Breast epithelium (tissue), 4 donors: ENCODE measurements around the gene COQ9. TPM values are rescaled to one million over a fixed set of nuclear protein-coding genes. Genes with fewer than 3 reads are reported as not detected.

ENCODE experiments used
- DNase-seq, 2 donors: peaks; one replicate each; pipeline ENCODE4 v3.0.0-alpha.2; 2019; ENCODE audit warnings: low spot score in 2 of 2
- H3K27ac ChIP-seq, 2 donors: fragments of 200-600 bp; sonication (generic) in 1 of 2; one replicate each; pipeline ENCODE4 v1.5.1; 2016 to 2019; ENCODE audit warnings: mild to moderate bottlenecking in 1 of 2
- H3K27me3 ChIP-seq, 2 donors: fragments of 200-600 bp; sonication (generic) in 1 of 2; one replicate each; pipeline versions ENCODE4 v1.5.1 to v1.6.0; 2017 to 2019; ENCODE audit warnings: control low read depth in 1 of 2, mild to moderate bottlenecking in 1 of 2
- H3K36me3 ChIP-seq: fragments of 200-600 bp; one replicate; pipeline ENCODE4 v1.5.1; 2019
- H3K4me1 ChIP-seq, 2 donors: fragments of 200-600 bp; sonication (generic); one replicate each; pipeline ENCODE4 v1.5.1; 2016 to 2019; ENCODE audit warnings: control low read depth in 1 of 2
- H3K4me3 ChIP-seq, 3 donors: fragments of 200-600 bp; sonication (generic); 1 replicate in 2 of 3; 2 replicates in 1 of 3; pipeline ENCODE4 v1.5.1; 2016 to 2019; ENCODE audit warnings: mild to moderate bottlenecking in 3 of 3, moderate library complexity in 2 of 3
- H3K9me3 ChIP-seq, 2 donors: fragments of 200-600 bp; sonication (generic) in 1 of 2; one replicate each; pipeline ENCODE4 v1.5.1; 2016 to 2019; ENCODE audit warnings: control low read depth in 1 of 2
- POLR2A ChIP-seq: fragments of 450-650 bp; IDR thresholded peaks from one replicate; pipeline ENCODE4 v1.6.1; 2016; ENCODE audit warnings: antibody characterized with exemption, mild to moderate bottlenecking, moderate library complexity
- POLR2AphosphoS5 ChIP-seq, 3 donors: sonication (generic); formaldehyde crosslinking; IDR thresholded peaks; one replicate each; pipeline ENCODE4 v1.6.1; 2017; ENCODE audit warnings: antibody characterized with exemption in 3 of 3
- intact Hi-C: fragments of 100-400 bp; cut with DNase I; formaldehyde crosslinking; loops from one replicate; pipeline ENCODE4 v1.15.1; 2023; ENCODE audit warnings: low total_unique reads
- total RNA-seq, 3 donors: library from RNA; depleted of rRNA; stranded (reverse); fragments of >200 nt; gene quantifications; one replicate each; pipeline ENCODE4 v1.1.0, GENCODE V29; 2016
- TF ChIP-seq, protein P1 (sequence below), 3 donors: fragments of 450-650 bp; IDR thresholded peaks; one replicate each; pipeline ENCODE4 v1.5.1; 2016 to 2017; ENCODE audit warnings: antibody characterized with exemption in 3 of 3, mild to moderate bottlenecking in 3 of 3, moderate library complexity in 3 of 3

COQ9 gene
- total RNA-seq, 3 donors from 2014 or later = 36.0 to 42.6 (median 40.7) TPM

DNA sequence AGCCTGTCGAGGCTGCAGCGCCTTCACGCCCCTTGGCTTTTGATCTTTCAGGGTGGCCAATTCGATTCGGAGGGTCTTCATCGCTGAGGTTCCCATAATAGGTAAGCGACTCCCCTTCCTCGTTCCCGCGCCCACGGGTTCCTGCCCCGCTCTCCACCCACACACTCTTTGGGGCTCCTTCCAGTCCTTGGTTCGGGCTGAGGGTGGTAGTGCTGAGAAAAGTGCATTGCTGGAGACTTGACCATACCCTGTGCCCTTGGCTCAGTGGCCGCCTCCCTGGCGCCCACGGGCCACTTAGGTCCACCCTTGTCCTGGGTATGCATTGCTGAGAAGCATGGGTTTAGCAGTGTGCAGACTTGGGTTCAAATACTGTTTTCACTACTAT lies 15.7 kb downstream of the COQ9 start:
- intact Hi-C loops = no loop called here
- Histone ChIP-seq H3K4me1 (peaks cover 0 to 17% of the 10 kb centered on the region in 2 donors), H3K27me3 (no peaks in the 10 kb centered on the region), H3K27ac (peak overlapping the region; percentile 90 to 93), H3K9me3 (no peaks in the 10 kb centered on the region), H3K36me3 (peaks cover under 1% of the 10 kb centered on the region), H3K4me3 (peak overlapping the region; percentile 98 to 100 (median 99))
- DNase-seq = no peak
- TF ChIP-seq POLR2AphosphoS5 (IDR thresholded peaks at IDR 0.05) (no peak), POLR2A (no peak)
- TF ChIP-seq, protein P1, sequence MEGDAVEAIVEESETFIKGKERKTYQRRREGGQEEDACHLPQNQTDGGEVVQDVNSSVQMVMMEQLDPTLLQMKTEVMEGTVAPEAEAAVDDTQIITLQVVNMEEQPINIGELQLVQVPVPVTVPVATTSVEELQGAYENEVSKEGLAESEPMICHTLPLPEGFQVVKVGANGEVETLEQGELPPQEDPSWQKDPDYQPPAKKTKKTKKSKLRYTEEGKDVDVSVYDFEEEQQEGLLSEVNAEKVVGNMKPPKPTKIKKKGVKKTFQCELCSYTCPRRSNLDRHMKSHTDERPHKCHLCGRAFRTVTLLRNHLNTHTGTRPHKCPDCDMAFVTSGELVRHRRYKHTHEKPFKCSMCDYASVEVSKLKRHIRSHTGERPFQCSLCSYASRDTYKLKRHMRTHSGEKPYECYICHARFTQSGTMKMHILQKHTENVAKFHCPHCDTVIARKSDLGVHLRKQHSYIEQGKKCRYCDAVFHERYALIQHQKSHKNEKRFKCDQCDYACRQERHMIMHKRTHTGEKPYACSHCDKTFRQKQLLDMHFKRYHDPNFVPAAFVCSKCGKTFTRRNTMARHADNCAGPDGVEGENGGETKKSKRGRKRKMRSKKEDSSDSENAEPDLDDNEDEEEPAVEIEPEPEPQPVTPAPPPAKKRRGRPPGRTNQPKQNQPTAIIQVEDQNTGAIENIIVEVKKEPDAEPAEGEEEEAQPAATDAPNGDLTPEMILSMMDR (IDR thresholded peaks at IDR 0.05) = no peak

DNA sequence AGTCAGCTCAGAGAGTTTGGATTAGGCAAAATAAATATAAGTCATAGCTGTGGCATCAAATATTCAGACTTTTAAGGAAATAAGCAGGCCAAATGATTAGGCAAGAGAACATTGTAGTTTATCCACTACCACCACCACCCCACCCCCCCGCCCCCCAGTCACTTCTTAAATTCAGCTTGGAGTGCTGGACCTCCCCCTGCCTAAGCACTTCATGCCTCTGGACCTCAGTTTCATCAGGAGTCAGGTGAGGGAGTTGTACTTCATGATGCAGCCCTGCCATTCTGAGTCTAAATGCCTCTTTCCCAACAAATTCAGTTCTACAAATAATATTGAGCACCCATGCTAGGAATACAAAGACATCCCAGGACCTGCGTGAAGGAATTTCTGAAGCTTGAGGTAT lies 17.2 kb downstream of the COQ9 start:
- no peaks in the 10 kb centered on the region for H3K9me3 ChIP-seq
- no peak overlapping the region for H3K27ac ChIP-seq
- no peaks in the 10 kb centered on the region for H3K27me3 ChIP-seq
- no peak for DNase-seq
- peaks cover 4% of the 10 kb centered on the region for H3K36me3 ChIP-seq
- intact Hi-C loops = no loop called here
- TF ChIP-seq POLR2A (no peak), POLR2AphosphoS5 (IDR thresholded peaks at IDR 0.05) (no peak)
- TF ChIP-seq, protein P1 (IDR thresholded peaks at IDR 0.05) = no peak
- H3K4me1 ChIP-seq = peaks cover 0 to 17% of the 10 kb centered on the region in 2 donors
- H3K4me3 ChIP-seq = no peak overlapping the region

DNA sequence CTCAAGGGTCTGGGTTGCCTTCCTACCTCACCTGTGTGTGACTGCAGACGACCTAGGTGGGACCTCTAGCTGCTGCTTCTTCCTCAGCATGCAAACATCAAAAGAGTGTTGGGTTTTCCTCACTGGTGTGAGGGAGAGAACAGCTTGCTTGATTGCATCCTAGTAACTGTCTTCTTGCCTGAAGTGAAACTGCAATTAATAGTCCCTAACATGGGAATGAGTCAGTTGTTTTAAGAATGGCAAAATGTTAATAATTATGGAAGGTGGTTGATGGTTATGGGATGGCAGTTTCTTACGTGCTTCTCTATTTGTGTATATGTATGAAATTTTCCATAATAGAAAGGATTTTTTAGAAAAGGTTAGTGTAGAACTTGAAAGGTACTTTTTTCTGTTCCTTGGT lies 21.1 kb downstream of the COQ9 start:
- peaks cover 0 to 16% of the 10 kb centered on the region in 2 donors for H3K4me1 ChIP-seq
- no peaks in the 10 kb centered on the region for H3K27me3 ChIP-seq
- TF ChIP-seq, protein P1 (IDR thresholded peaks at IDR 0.05) = no peak
- TF ChIP-seq POLR2AphosphoS5 (IDR thresholded peaks at IDR 0.05) = no peak
- no peak overlapping the region for H3K27ac ChIP-seq
- peaks cover 4% of the 10 kb centered on the region for H3K36me3 ChIP-seq
- DNase-seq = no peak
- intact Hi-C loops = no loop called here
- H3K9me3 ChIP-seq = no peaks in the 10 kb centered on the region
- H3K4me3 ChIP-seq = no peak overlapping the region

DNA sequence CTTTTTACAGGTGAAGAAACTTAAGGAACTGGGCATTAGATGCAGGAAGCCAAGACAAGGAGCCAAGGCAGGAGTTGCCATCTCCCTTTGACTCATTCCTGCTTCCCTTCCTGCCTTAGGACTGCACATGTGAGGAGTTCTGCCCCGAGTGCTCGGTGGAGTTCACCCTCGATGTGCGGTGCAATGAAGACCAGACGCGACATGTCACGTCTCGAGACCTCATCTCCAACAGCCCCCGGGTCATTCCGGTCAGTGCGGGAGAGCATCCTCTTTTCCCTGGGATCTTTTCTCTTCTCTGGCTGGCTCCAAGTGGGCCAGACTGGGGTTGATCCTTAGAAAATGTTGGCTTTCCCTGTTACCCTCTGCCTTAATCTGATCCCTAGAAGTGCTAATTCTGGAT lies 21.8 kb downstream of the COQ9 start:
- Histone ChIP-seq H3K9me3 (no peaks in the 10 kb centered on the region), H3K27ac (no peak overlapping the region), H3K4me1 (peaks cover 0 to 9% of the 10 kb centered on the region in 2 donors), H3K4me3 (no peak overlapping the region), H3K27me3 (no peaks in the 10 kb centered on the region), H3K36me3 (peaks cover 4% of the 10 kb centered on the region)
- peak in 1 of 2 donors; percentile 7 for DNase-seq
- no peak for TF ChIP-seq POLR2AphosphoS5 (IDR thresholded peaks at IDR 0.05)
- TF ChIP-seq POLR2A = no peak
- TF ChIP-seq, protein P1 (IDR thresholded peaks at IDR 0.05) = no peak
- intact Hi-C loops = no loop called here

DNA sequence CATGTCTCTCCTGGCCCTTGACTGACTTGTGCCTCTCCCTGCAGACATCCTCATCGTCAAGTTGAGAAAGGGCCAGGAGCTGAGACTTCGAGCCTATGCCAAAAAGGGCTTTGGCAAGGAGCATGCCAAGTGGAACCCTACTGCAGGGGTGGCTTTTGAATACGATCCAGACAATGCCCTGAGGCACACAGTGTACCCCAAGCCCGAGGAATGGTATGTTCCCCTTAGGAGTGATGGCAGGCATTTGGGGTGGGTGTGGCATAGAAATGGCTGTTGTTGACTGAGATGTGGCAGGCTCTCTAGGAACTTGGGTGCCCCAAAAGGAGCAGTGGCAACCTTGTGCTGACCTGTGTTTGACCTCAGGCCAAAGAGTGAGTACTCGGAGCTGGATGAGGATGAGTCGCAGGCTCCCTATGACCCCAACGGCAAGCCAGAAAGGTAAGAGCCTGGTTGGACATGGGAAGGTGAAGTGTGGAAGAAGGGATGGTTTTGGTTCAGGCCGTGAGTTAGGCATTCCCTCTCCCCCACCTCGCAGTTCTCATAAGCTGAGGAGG lies 22.7 kb downstream of the COQ9 start:
- TF ChIP-seq POLR2A = no peak
- TF ChIP-seq, protein P1 (IDR thresholded peaks at IDR 0.05) = no peak
- peak in 1 of 3 donors; percentile 26 for TF ChIP-seq POLR2AphosphoS5 (IDR thresholded peaks at IDR 0.05)
- Histone ChIP-seq H3K4me1 (no peaks in the 10 kb centered on the region), H3K36me3 (peaks cover 4% of the 10 kb centered on the region), H3K27ac (peak overlapping the region in 1 of 2 donors; percentile 22), H3K4me3 (no peak overlapping the region), H3K9me3 (no peaks in the 10 kb centered on the region), H3K27me3 (no peaks in the 10 kb centered on the region)
- intact Hi-C loops = no loop called here
- peak; percentile 49 for DNase-seq
